AG04450 (cell line): Measurements from ENCODE around the gene RBM28. TPM values are rescaled to one million over a fixed set of nuclear protein-coding genes. Genes with fewer than 3 reads are reported as not detected.

Experiments used
- CTCF ChIA-PET: fragments of 300-600, 350-600 bp; formaldehyde crosslinking; extraction: SDS; loops from one replicate; lab custom pipeline; 2022; ENCODE audit warnings: antibody characterized with exemption, inconsistent platforms; lab: Charles Lee
- POLR2A ChIA-PET: fragments of 350-600 bp; formaldehyde crosslinking; extraction: SDS; loops from one replicate; lab custom pipeline; 2021; ENCODE audit warnings: antibody characterized with exemption, inconsistent platforms; lab: Yijun Ruan, JAX
- DNase-seq: peaks from one replicate; pipeline ENCODE4 v3.0.0-alpha.2; 2011; ENCODE audit warnings: low read depth, low spot score
- H3K27ac ChIP-seq: one replicate; pipeline ENCODE4 v1.5.1; 2012; ENCODE audit warnings: low read depth, low read length, control low read depth
- H3K27me3 ChIP-seq: one replicate; pipeline ENCODE4 v1.6.0; 2012; ENCODE audit warnings: low read length; ENCODE audit not compliant: control insufficient read depth, insufficient read depth
- H3K4me3 ChIP-seq: 2 replicates; pipeline ENCODE4 v1.5.1; 2011; ENCODE audit warnings: mild to moderate bottlenecking, low read depth, low read length, control low read depth
- H3K9me3 ChIP-seq: 2 replicates; pipeline ENCODE4 v1.5.1; 2012; ENCODE audit warnings: low read length; ENCODE audit not compliant: control insufficient read depth, insufficient read depth
- CTCF ChIP-seq: IDR thresholded peaks from 2 replicates; pipeline ENCODE4 v1.5.1; 2011; ENCODE audit warnings: low read depth, low read length, control low read depth, inconsistent platforms
- polyA plus RNA-seq: library from polyadenylated mRNA; depleted of rRNA; stranded (reverse); fragments of >200 nt; gene quantifications from 2 replicates; pipeline ENCODE4 v1.2.3, GENCODE V29; 2011

Gene RBM28
- polyA plus RNA-seq, 1 experiment = 19.0 TPM

- Histone ChIP-seq H3K4me3 (no peak overlapping the region), H3K9me3 (no peaks in the 10 kb centered on the region), H3K27me3 (no peaks in the 10 kb centered on the region), H3K27ac (no peak overlapping the region)
- DNase-seq = no peak
- ChIA-PET POLR2A (no interaction called here), CTCF (no interaction called here)
- TF ChIP-seq CTCF = no peak
These were observed 32.7 kb downstream of the RBM28 start for GRCh38 chr7:128311013-128311412.

- Histone ChIP-seq H3K4me3 (no peak overlapping the region), H3K27me3 (no peaks in the 10 kb centered on the region), H3K27ac (no peak overlapping the region), H3K9me3 (no peaks in the 10 kb centered on the region)
- no peak for TF ChIP-seq CTCF
- ChIA-PET POLR2A (no interaction called here), CTCF (no interaction called here)
- no peak for DNase-seq
These were observed 33.2 kb downstream of the RBM28 start for GRCh38 chr7:128310499-128310898.

- ChIA-PET POLR2A (no interaction called here), CTCF (no interaction called here)
- Histone ChIP-seq H3K27me3 (no peaks in the 10 kb centered on the region), H3K9me3 (no peaks in the 10 kb centered on the region), H3K4me3 (no peak overlapping the region), H3K27ac (no peak overlapping the region)
- DNase-seq = no peak
- TF ChIP-seq CTCF = no peak
These were observed 33.7 kb downstream of the RBM28 start for GRCh38 chr7:128309976-128310375.

GRCh38 chr7:128309124-128309523 is 34.6 kb downstream of the RBM28 start:
- Histone ChIP-seq H3K9me3 (no peaks in the 10 kb centered on the region), H3K27me3 (no peaks in the 10 kb centered on the region), H3K27ac (no peak overlapping the region), H3K4me3 (no peak overlapping the region)
- DNase-seq = no peak
- CTCF ChIA-PET = no interaction called here
- POLR2A ChIA-PET = no interaction called here
- TF ChIP-seq CTCF = no peak

- Histone ChIP-seq H3K27ac (no peak overlapping the region), H3K4me3 (no peak overlapping the region), H3K9me3 (no peaks in the 10 kb centered on the region), H3K27me3 (no peaks in the 10 kb centered on the region)
- POLR2A ChIA-PET = no interaction called here
- TF ChIP-seq CTCF = no peak
- DNase-seq = no peak
- CTCF ChIA-PET = interaction anchor here (0.6 kb wide), 1 partner anchor 15 kb away, joined by 3 read pairs; no protein-coding TSS in a partner anchor
These were observed 36.6 kb downstream of the RBM28 start for GRCh38 chr7:128307061-128307460.
